Measurements from ENCODE around the gene APP. TPM values are rescaled to one million over a fixed set of nuclear protein-coding genes. Genes with fewer than 3 reads are reported as not detected.

APP gene
- total and polyA plus RNA-seq, 10 of the 15 experiments (the other 5 are each of a cell fraction or from before 2014, with no cell fraction given), result 8.8 to 94.9 (median 51.0) TPM

GRCh38 chr21:25939396-25939761, 231.2 kb downstream of the APP start (continued):
- TF ChIP-seq, protein P1, sequence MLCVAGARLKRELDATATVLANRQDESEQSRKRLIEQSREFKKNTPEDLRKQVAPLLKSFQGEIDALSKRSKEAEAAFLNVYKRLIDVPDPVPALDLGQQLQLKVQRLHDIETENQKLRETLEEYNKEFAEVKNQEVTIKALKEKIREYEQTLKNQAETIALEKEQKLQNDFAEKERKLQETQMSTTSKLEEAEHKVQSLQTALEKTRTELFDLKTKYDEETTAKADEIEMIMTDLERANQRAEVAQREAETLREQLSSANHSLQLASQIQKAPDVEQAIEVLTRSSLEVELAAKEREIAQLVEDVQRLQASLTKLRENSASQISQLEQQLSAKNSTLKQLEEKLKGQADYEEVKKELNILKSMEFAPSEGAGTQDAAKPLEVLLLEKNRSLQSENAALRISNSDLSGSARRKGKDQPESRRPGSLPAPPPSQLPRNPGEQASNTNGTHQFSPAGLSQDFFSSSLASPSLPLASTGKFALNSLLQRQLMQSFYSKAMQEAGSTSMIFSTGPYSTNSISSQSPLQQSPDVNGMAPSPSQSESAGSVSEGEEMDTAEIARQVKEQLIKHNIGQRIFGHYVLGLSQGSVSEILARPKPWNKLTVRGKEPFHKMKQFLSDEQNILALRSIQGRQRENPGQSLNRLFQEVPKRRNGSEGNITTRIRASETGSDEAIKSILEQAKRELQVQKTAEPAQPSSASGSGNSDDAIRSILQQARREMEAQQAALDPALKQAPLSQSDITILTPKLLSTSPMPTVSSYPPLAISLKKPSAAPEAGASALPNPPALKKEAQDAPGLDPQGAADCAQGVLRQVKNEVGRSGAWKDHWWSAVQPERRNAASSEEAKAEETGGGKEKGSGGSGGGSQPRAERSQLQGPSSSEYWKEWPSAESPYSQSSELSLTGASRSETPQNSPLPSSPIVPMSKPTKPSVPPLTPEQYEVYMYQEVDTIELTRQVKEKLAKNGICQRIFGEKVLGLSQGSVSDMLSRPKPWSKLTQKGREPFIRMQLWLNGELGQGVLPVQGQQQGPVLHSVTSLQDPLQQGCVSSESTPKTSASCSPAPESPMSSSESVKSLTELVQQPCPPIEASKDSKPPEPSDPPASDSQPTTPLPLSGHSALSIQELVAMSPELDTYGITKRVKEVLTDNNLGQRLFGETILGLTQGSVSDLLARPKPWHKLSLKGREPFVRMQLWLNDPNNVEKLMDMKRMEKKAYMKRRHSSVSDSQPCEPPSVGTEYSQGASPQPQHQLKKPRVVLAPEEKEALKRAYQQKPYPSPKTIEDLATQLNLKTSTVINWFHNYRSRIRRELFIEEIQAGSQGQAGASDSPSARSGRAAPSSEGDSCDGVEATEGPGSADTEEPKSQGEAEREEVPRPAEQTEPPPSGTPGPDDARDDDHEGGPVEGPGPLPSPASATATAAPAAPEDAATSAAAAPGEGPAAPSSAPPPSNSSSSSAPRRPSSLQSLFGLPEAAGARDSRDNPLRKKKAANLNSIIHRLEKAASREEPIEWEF (IDR thresholded peaks at IDR 0.05; ENCODE audit: insufficient replicate concordance, low read depth, low read length), result no peak
- no peak for TF ChIP-seq ATF7 (IDR thresholded peaks at IDR 0.05; ENCODE audit: low read depth)

DNA sequence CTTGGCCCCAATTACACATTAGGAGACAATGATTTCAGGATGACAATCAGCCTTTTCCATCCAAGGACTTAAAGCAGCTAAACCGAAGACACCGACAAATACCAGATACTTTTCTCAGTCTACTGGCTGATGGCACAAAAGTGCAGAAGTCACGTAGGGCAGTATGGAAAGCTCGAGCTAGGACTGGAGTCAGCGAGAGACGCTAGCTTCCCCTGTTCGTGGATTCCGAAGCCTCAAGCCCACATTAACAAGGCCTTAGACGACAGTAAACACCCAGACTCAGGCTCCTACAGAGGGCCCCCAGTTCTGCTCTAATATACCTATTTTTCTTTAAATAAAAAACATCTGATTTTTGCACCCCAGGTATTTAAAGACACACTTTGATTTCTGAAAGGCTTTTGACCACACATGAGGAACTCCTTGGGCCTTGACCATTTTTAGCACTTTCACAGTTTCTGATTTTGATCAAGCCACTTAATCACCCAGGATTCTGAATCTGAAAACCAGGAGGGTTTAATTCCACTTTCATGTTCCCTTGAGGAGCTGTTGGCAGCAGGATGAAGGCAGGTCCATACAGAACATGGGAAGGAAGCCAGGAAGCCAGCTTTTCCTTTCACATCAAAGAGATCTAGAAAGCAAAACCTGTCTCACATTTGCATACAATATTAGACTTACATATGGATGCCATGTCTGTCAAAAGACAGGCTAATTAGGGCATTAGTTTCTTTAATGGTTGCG, 231.7 kb downstream of the APP start:
- ChIA-PET CTCF (no interaction called here), SMC1A (ENCODE audit: uncharacterized antibody, unreplicated experiment) (interaction anchor here (1.0 kb wide), 2 partner anchors 8 to 9 kb away, joined by 3 to 4 read pairs; no protein-coding TSS in a partner anchor)

More for the DNA sequence above, 231.7 kb downstream of the APP start:
- 51% methylated on average over 10 of the region's 10 CpGs for WGBS (ENCODE audit: insufficient coverage, insufficient replicate concordance, low lambda C conversion rate, missing lambda C conversion rate)
- H3K79me2 ChIP-seq (ENCODE audit: control insufficient read depth, insufficient read depth, low read length), result no peaks in the 10 kb centered on the region
- TF ChIP-seq EP300 (IDR thresholded peaks at IDR 0.05; ENCODE audit: borderline replicate concordance in 1 of 2, control insufficient read depth in 1 of 2, low read depth in 2 of 2, low read length in 2 of 2) (no peak), FOXM1 (IDR thresholded peaks at IDR 0.05; ENCODE audit: low read depth, low read length) (no peak), RELA (IDR thresholded peaks at IDR 0.05; ENCODE audit: borderline replicate concordance, partially characterized antibody) (no peak), TAF1 (IDR thresholded peaks at IDR 0.05; ENCODE audit: borderline replicate concordance, low read depth, low read length) (no peak)
- no peak overlapping the region for H2AFZ ChIP-seq (ENCODE audit: control insufficient read depth, low read depth, low read length)
- H3K27me3 ChIP-seq (replicated peaks in 1 of 2; ENCODE audit: control insufficient read depth in 2 of 2, insufficient read depth in 2 of 2, low read length in 1 of 2), result no peaks in the 10 kb centered on the region
- no peak for ATAC-seq
- H3K36me3 ChIP-seq (ENCODE audit: control insufficient read depth in 2 of 2, insufficient read depth in 2 of 2, low read length in 1 of 2), result no peaks in the 10 kb centered on the region
- in situ Hi-C loops (cut with MboI) (no loop called here), intact Hi-C loops (cut with micrococcal nuclease; ENCODE audit: unreplicated experiment) (no loop called here)
- no peak overlapping the region for H3K27ac ChIP-seq (ENCODE audit: control insufficient read depth, insufficient read depth)
- no peaks in the 10 kb centered on the region for H4K20me1 ChIP-seq (ENCODE audit: control insufficient read depth, insufficient read depth)
- FAIRE-seq, result no peak
- no peak overlapping the region for H3K9ac ChIP-seq (ENCODE audit: control insufficient read depth, insufficient read depth, low read length)
- peaks cover 7% of the 10 kb centered on the region for H3K4me1 ChIP-seq (ENCODE audit: control insufficient read depth, insufficient read depth, low read length)
- H3K4me3 ChIP-seq, result no peak overlapping the region
- ChIA-PET POLR2A (no interaction called here), RAD21 (ENCODE audit: unreplicated experiment) (no interaction called here)
- DNase-seq (ENCODE audit: low read depth, low spot score), result no peak
- H3K9me3 ChIP-seq (replicated peaks; ENCODE audit: control insufficient read depth, insufficient read depth, low read length), result no peaks in the 10 kb centered on the region
- no TSS peak for BruUV-seq (replicated peaks)
- H3K4me2 ChIP-seq (ENCODE audit: control insufficient read depth, insufficient read depth), result no peak overlapping the region

Data from GM12878 (cell line).